HTERT RPE-1 (cell line): ENCODE data around the gene FAM53B.
"Not testable (repeated sequence)": the region's sequence is repeated elsewhere in the genome, so short reads cannot be mapped to it uniquely, and the experiment has no call there.

Experiments used
- in situ Hi-C: fragments of 300-500 bp; cut with MboI; formaldehyde crosslinking; loops from 4 replicates; pipeline ENCODE4 v1.14.3; 2020; ENCODE audit warnings: low sequenced_read_pairs

FAM53B gene, protein sequence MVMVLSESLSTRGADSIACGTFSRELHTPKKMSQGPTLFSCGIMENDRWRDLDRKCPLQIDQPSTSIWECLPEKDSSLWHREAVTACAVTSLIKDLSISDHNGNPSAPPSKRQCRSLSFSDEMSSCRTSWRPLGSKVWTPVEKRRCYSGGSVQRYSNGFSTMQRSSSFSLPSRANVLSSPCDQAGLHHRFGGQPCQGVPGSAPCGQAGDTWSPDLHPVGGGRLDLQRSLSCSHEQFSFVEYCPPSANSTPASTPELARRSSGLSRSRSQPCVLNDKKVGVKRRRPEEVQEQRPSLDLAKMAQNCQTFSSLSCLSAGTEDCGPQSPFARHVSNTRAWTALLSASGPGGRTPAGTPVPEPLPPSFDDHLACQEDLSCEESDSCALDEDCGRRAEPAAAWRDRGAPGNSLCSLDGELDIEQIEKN

DNA sequence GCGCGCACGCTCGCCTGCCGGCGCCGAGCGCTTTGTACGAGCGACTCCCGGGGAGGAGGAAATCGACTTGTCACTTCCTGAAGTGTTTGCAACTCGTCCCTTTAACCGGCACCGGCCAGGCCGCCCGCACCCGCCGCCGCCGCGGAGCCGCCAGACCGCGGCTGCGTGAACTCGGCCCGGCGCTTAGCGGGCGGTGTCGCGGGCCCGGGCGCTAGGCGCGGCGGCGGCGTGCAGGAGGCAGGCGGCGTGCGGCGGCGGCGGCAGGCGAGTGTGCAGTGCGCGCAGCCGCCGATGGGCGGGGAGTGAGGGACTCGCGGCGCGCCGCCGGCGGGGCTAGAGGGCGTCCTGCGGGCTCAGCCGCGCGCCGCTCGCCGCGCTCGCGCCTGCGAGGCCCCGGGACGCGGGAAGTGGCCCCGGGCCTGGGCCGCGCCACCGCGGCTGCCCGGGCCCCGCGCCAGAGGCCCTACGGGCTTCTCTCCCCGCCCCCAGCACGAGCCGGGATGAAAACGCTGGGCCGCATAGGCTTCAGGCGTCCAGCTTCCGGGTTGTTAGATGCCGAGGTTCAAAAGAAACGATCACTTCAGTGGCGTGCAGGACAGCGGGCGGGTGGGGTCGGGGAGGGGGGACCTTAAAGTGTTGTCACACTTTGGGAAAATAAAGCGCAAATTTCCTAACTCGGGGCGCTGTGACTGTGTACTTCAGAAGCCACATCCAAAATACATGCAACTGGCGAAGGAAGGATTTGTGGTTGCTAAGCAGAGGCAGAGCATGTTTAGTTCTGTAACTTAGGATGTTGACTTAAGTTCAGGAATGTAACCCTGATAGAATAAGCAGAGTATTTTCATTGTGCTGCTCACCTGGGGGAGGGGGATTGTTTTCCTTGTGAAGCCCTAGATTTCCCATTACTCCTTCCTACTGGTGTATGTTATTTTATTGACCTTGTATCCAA is at the start of gene FAM53B:
TSS of gene FAM53B (minus strand) at position 277 of the 949 bp plus-strand sequence. CDS start 37,665 bp downstream, outside the sequence.
- in situ Hi-C loops, result no loop called here

DNA sequence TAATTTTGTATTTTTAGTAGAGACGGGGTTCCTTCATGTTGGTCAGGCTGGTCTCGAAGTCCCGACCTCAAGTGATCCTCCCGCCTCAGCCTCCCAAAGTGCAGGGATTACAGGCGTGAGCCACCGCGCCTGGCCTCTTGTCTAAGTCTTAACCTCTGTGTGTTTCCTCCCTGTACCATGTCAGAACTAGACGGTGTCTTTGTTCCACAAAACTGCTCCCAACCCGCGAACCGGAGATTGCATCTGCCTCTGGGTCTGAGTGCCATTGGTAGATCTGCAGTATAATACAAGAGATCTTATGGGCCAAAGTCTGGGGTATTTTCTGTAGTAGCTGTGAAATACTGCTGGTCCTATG is 48.8 kb upstream of the FAM53B start:
- in situ Hi-C loops, result no loop called here

DNA sequence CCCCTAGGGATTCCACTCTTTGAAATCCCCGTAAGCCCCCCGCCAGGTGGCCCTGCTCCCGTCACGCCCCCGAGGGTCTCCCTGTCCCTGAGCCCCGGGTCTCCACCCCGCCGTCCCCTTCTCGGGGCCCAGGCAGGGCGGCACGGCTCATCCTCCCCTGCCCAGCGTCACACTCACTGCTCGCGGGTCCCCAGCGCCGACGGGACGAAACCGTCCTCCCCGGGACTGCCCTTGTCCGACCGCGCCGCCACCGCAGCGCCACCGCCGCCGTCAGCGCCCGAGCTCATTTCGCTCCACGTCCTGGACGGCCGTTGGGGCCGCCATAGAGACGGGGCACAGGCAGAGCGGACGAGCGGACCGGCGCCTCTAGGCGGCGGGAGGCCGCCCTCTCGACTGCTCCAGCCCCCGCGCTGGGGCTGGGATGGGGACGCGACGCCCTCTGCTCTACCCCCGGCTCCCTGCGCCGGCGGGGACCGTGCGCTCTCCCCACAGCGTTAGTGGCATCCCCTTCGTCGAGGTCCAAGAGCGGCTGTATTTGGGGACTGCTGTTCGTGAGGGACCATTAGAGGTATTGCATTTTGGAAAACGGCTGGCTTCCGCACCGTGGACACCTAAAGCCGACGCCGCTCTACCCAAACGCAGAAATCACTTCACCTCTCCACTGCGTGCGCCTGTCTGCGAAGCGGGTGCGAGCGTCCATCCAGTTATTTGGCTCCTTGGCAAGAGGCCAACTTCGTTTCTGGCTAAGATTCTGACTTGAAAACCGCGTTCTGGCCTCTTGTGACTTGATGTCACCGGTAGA is 47.6 kb upstream of the FAM53B start, which contains the start of gene EEF1AKMT2:
TSS of gene EEF1AKMT2 (minus strand) at position 341 of the 802 bp plus-strand sequence. CDS start at position 287, 54 bp downstream.
- in situ Hi-C loops, result no loop called here

DNA sequence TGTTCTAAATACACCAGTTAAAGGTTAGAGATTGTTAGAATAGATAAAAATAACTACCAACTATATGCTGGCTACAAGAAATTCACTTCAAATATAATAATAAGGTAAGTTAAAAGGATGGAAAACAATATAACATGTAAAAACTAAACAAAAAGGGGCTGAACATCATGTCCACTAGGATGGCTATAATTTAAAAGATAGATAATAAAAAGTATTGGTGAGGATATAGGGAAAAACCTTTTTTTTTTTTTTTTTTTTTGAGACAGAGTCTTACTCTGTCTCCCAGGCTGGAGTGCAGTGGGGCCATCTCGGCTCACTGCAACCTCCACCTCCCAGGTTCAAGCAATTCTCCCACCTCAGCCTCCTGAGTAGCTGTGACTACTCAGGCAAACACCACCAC is 38.7 kb upstream of the FAM53B start:
- in situ Hi-C loops, result not testable (repeated sequence)

DNA sequence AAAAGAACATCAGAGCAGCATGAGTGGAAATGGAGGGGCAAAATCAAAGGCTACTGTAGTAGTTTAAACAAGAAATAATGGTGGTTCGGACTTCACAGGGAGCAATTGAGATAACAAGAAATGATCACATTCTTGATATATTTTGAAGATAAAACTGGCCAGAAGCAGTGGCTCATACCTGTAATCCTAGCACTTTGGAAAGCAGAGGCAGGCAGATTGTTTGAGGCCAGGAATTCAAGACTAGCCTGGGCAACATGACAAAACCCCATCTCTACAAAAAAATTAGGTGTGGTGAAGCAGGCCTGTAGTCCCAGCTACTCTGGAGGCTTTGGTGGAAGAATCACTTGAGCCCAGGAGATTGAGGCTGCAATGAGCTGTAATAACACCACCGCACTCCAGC is 24.6 kb upstream of the FAM53B start:
- in situ Hi-C loops, result no loop called here

DNA sequence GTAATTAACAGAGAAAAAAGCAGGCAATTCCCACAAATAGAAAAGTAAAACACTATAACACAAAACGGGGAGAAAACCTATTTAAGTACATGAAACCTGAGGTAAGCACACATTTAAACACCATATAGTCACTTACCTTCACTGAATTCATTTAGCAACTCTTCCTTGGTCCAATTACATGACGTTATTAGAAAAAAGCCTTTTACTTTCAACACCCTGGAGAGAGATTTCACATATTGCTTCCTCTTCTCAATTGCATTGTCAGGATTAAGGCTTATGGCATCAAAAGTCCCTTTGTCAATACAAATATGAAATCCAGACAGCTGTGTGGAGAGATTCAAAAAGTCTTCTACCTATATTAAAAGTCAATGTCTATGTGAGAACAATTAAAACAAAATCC is 21.1 kb upstream of the FAM53B start:
- in situ Hi-C loops, result no loop called here

DNA sequence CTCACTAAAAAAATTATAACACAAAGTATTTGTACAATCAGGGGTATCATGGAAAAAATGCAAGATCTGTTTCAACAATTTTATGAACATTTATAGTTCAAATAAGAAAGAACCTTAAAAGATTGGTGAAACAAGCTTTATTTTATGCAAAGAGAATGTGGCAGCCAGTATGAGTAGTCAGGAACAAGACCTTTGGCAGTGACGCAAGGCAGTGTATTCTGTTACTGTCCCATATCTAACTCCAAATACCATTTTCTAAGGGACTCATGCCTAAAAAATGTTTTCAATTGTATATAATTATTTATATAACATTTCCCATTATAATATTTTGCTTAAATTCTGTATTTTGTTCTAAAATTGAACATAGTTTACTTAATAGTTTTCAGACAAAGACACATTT is 19.1 kb upstream of the FAM53B start:
- in situ Hi-C loops, result no loop called here

DNA sequence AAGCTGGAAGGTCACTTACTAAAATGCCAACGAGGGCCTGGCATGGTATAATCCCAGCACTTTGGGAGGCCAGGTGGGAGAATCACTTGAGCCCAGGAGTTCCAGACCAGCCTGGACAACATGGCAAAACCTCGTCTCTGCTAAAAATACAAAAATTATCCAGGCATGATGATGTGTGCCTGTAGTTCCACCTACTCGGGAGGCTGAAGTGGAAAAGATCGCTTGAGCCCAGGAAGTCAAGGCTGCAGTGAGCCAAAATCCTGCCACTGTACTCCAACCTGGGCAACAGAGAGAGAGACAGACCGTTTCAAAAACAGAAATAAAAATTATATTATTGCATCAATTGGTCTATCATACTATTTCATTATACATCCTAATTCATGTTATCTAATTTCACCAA is 18.1 kb upstream of the FAM53B start:
- in situ Hi-C loops, result no loop called here

DNA sequence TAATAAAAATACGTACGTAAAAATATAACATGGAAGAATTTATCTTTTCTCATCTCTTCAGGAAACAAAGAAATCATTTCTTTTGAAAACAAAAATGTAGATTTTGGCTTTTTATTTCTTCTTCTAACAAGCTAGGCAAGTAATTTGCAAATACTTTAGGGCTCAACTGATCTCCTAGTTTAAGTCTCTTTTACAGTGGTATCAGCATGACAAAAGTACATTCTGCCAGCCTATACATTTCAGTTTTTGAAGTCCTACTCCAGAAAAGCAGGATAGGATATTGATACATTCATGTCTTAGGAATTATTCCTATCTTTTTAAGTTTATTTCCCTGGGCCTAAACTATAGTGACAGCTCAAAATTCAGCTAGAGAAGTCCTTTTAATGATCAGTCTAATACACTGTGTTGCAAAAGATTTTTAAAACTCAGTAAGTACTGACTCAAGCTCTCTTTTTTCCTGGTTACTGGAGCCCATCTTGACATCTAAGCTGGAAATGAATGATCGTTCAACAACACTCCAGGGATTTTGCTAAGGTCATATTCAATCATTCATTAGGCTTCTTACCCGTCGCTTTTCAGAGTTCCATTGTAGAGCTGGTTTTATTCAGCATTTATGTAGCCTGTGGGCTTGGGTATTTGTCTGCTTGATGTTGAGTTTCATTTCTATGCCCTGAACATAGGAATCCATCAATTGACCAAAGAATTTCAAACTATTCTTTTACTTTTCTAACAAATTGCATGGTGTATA is 12.2 kb upstream of the FAM53B start:
- in situ Hi-C loops, result no loop called here

DNA sequence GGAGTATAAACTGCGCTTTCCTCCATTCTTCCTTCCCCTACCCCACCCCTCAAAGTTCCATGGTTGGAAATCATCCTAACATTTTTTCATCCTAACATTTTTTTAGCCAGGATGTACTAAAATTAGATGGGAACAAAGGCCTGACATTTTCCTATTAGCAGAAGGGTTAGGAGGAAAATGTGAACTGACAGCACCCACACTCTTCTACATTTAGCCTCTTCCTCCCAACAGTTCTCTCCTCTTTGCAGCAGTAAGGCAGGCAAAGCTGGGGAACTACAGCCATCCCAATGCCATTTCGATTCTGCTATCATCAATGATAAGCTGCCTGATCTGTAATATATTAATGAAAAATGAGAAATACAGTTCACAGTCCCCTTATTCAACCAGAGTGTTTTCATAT is 11.4 kb upstream of the FAM53B start:
- in situ Hi-C loops, result no loop called here

DNA sequence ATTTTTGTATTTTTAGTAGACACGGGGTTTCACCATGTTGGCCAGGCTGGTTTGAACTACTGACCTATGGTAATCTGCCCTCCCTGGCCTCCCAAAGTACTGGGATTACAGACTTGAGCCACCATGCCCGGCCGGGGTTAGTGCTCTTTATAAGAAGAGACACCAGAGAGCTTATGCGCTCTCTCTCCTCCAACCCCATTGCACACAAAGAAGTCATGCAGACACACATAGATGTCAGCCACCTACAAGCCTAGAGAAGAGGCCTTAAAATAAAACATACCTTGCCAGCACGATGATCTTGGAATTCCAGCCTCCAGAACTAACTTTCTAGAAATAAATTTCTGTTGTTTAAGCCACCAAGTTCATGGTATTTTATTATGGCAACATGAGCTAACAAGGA is 10.0 kb upstream of the FAM53B start:
- in situ Hi-C loops, result no loop called here

DNA sequence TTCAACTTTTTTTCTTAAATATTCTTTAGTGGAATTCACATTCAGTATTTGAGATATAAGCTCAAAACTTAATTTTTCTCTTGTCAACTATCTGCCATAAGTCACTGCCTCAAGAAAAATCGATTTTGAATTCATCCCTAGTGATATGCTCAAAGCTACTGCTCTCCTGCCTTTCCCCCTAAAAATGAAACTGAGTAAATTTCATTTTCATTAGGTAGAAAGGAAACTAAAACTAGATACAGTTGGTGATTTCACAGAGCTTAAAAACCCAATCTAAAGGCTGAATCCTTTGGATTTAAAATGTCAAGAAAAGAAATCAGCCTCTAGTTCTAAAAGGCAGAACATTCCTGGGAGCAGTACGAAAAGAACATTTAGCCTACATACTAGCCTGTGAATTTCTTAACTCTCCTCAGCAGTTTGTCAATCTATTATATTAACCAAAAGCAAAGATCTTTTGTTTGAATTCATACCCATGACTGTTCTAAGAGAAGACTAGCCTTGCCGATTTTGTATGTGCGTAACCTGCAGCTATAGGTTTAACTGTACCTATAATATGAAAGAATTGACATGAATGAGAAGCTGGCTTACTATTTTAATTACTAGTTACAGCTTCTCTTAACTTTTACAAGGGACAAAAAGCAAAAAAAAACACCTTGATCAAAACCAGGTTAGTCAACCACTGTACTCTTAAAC is 4.9 kb upstream of the FAM53B start:
- in situ Hi-C loops, result no loop called here

DNA sequence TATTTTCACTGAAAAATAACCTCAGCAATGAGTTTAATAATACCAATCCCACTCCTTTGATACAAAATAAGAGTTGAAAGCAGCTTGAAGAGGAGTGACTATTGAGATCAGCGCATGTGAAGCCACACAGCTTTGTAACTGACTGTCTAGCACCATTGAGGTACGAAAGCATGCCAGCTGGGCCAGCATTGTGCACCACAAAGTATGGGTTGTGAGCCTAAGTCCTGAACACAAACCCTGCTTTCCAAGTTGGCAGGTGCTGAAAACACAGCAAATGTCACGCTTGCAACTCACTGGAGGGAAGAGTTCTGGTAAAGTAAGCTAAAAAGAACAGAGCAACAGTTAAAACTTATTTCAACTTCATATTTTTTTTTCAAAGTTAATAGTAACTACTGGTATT is 4.0 kb upstream of the FAM53B start:
- in situ Hi-C loops, result no loop called here

DNA sequence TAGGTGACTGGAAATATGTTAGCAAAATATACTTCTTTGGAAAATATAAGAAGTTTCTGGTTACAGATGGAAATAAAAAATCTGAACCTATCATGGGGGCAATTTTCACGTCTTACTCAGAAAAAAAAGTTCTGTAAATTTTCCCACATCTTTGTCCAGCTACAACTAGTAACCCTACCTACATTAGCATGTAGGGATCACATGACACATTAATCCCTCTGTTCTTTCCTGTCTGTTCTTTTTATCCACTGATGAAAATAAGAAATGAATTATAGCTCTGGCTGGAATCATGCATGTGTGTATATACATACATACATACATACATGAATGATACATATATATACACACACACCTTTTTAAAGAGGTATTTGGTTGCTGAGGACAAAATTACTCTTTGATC is 3.6 kb upstream of the FAM53B start:
- in situ Hi-C loops, result no loop called here

DNA sequence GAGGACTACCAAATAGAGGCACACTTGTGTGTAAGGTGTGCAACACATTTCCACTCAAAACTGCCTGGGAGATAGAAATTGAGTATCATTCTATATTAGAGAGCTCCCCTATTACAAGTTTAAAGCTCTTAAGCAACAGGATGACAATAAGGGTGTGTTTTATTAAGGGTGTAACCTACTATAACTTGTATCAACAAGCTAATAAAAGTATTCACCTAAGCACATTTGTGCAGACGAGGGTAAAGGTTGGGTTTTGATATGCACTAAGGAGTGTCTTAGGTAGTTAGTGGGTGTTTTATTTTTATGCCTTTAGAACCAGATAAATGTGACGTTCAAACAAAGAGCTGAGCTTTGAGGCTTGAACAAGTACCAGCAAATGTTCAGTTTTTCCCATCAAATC is 2.8 kb upstream of the FAM53B start:
- in situ Hi-C loops, result no loop called here

DNA sequence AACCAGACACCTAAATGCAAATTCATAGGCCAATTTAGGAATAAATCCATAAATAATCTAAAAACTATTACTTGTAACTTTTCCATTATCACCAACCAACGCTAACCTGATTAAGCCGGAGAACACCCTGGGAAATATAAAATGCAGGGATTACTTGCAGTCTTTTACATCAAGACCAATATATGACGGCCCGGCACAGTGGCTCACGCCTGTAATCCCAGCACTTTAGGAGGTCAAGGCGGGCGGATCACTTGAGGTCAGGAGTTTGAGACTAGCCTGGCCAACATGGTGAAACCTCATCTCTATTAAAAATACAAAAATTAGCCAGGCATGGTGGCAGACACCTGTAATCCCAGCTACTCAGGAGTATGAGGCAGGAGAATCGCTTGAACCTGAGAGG is 2.3 kb upstream of the FAM53B start:
- in situ Hi-C loops, result not testable (repeated sequence)

DNA sequence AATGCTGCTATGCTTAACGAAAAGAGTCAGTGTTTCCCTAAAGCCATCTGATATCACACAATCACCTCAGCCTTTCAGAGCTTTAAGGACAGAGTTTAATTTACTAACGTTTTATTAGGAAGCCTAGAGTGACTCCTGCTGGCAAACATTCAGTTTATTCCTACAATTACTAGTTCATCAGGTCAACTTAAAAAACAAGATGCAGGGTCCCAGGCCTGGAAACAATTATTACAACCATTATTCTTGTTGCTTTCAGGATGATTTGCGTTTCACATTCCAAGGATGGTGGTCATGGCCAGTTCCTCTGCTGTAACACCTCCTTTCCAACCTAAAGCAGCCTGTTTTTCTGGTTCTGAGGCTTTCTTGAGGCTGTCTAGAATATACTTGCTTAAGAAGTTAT is 1.5 kb upstream of the FAM53B start:
- in situ Hi-C loops, result no loop called here

DNA sequence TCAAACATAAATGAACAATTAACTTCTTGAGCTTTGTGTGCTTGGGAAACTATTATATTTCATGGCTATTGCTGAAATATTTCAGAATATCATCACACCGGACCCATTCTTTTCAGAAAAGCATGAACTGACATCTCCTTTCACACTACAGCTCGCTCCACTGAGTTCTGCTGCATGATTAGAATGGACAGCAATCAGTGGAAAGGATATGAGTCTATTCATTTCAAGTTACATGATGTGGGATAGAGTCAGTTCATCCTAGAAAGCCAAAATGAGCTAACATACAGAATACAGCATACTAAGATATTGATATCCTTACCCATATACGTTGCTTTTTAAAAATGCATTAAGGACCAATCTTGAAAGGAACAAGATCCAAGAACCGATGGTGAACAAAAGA is 1.1 kb upstream of the FAM53B start:
- in situ Hi-C loops, result no loop called here

DNA sequence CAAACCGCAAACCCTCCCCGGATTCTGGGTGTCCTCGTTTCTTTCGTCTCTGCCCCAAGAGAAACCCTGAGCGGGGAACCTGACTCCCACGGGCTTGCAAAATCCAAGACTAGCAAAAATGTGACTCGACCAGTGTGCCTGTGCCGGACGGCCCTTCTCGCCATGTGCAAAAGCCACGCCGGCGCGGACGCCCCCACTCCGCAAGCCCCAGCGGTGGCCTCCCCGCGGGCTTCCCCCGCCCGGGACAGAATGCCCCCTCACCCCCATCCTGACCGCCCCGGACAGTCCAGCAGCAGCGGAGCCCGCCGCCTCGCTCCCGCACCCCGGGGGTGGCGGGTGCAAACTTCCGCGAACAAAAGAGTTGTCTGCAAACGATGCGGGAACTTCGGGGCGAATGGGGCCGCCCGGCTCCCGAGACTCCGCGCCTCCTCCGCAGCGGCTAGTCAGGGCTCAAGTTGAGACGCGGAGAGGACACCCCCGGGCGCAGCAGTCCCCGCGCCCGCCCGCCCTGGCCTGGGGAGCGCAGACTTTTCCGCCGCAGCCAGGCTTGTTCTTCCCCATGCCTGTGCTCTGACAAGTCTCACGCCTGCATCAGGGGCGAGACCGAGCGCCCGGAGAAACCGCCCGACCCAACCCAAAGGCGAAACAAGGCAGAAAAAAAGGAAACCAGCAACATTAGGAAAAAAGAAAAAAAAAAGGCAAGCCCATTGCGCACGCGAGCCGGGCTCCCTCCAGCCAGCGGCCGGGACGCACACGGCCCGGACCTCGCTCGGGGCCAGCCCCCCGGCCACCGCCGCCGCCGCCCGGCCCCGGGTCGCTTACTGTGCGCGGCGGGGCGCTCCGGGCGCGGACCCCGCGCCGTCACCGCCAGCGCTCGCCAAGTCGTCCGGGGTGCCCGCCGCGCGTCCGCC is 732 bp downstream of the FAM53B start:
- in situ Hi-C loops, result no loop called here
